HCT116 (cell line): Measurements from ENCODE around the gene ARID5A. TPM values are rescaled to one million over a fixed set of nuclear protein-coding genes. Genes with fewer than 3 reads are reported as not detected.

Source experiments
- ATAC-seq: fragments of 200-7000 bp; cut with Tn5 transposase; 2 replicates; pipeline ENCODE4 v1.9.1; 2020; ENCODE audit warnings: mild to moderate bottlenecking, moderate library complexity
- BruUV-seq: library from RNA; stranded (reverse); fragments of 400-500 nt; replicated peaks from 2 replicates; lab custom pipeline; 2021; lab: Mats Ljungman, UMichigan
- CTCF ChIA-PET: fragments of 300-600 bp; sonication (Branson Sonifier 250); formaldehyde crosslinking; loops from one replicate; lab custom pipeline; 2021; ENCODE audit warnings: antibody characterized with exemption; lab: Charles Lee
- POLR2A ChIA-PET: fragments of 300-600, 350-600 bp; sonication (Branson Sonifier 250); formaldehyde crosslinking; loops from one replicate; lab custom pipeline; 2021; ENCODE audit warnings: antibody characterized with exemption; lab: Charles Lee
- RAD21 ChIA-PET, 2 experiments: fragments of 300-600 bp; sonication (Branson Sonifier 250); formaldehyde crosslinking; loops; one replicate each; lab custom pipeline; 2023; ENCODE audit warnings: low total read pairs in 2 of 2; ENCODE audit not compliant: uncharacterized antibody in 2 of 2, unreplicated experiment in 2 of 2, low non-redundant PET in 1 of 2; lab: Charles Lee
- DNase-seq: peaks from one replicate; pipeline ENCODE4 v3.0.0-alpha.2; 2010; ENCODE audit warnings: low read depth, low spot score
- H2AFZ ChIP-seq: fragments of 200-600 bp; shearing (Covaris generic), sonication (generic); 2 replicates; pipeline ENCODE4 v1.6.1; 2017; ENCODE audit warnings: low read depth, mixed run types, mixed read lengths, antibody characterized with exemption, low read length; ENCODE audit not compliant: poor library complexity, severe bottlenecking
- H3K27ac ChIP-seq: 2 replicates; pipeline ENCODE4 v1.5.1; 2012; ENCODE audit warnings: low read depth, low read length
- H3K27me3 ChIP-seq: fragments of 200-600 bp; sonication (generic); 2 replicates; pipeline ENCODE4 v1.6.1; 2016; ENCODE audit warnings: mixed run types, low read length, mixed read lengths; ENCODE audit not compliant: insufficient read depth
- H3K36me3 ChIP-seq, 2 experiments: fragments of 200-500 bp in 1 of 2; fragments of 200-600 bp in 1 of 2; sonication (Bioruptor generic) in 1 of 2; sonication (generic) in 1 of 2; 2 replicates each; pipeline versions ENCODE4 v1.5.1 to v1.6.1; 2014 to 2016; ENCODE audit warnings: low read length in 2 of 2, inconsistent platforms in 1 of 2, mixed read lengths in 1 of 2, mixed run types in 1 of 2; ENCODE audit not compliant: insufficient read depth in 2 of 2, control insufficient read depth in 1 of 2
- H3K4me1 ChIP-seq, 2 experiments: fragments of 200-600 bp in 1 of 2; sonication (generic) in 1 of 2; 2 replicates each; pipeline versions ENCODE4 v1.5.1 to v1.6.1; 2012 to 2017; ENCODE audit warnings: low read length in 2 of 2, inconsistent platforms in 1 of 2, mild to moderate bottlenecking in 1 of 2, mixed read lengths in 1 of 2, mixed run types in 1 of 2, moderate library complexity in 1 of 2; ENCODE audit not compliant: insufficient read depth in 2 of 2, control insufficient read depth in 1 of 2
- H3K4me2 ChIP-seq: fragments of 200-600 bp; sonication (generic); 2 replicates; pipeline ENCODE4 v1.6.1; 2017; ENCODE audit warnings: mixed run types, low read length, mixed read lengths
- H3K4me3 ChIP-seq, 2 experiments: fragments of 200-600 bp in 1 of 2; sonication (generic) in 1 of 2; replicated peaks in 1 of 2; 2 replicates each; pipeline ENCODE4 v1.5.1; 2011 to 2016; ENCODE audit warnings: low read length in 2 of 2, control low read depth in 1 of 2, low read depth in 1 of 2, mild to moderate bottlenecking in 1 of 2, mixed read lengths in 1 of 2, mixed run types in 1 of 2
- H3K79me2 ChIP-seq: fragments of 200-600 bp; sonication (generic); 2 replicates; pipeline ENCODE4 v1.6.1; 2017; ENCODE audit warnings: mild to moderate bottlenecking, mixed run types, low read length, moderate library complexity, mixed read lengths; ENCODE audit not compliant: insufficient read depth
- H3K9ac ChIP-seq: fragments of 200-600 bp; sonication (generic); 2 replicates; pipeline ENCODE4 v1.6.1; 2016; ENCODE audit warnings: low read length, mixed read lengths
- H3K9me2 ChIP-seq: fragments of 200-600 bp; sonication (generic), shearing (Covaris generic); 2 replicates; pipeline ENCODE4 v1.6.1; 2017; ENCODE audit warnings: mixed run types, mild to moderate bottlenecking, moderate library complexity; ENCODE audit not compliant: insufficient read depth
- H3K9me3 ChIP-seq, 2 experiments: fragments of 200-500 bp in 1 of 2; fragments of 200-600 bp in 1 of 2; sonication (Bioruptor generic) in 1 of 2; sonication (generic) in 1 of 2; 2 replicates each; pipeline ENCODE4 v1.6.1; 2014 to 2017; ENCODE audit warnings: low read length in 2 of 2, mixed read lengths in 2 of 2, inconsistent platforms in 1 of 2, low read depth in 1 of 2, mild to moderate bottlenecking in 1 of 2, mixed run types in 1 of 2, moderate library complexity in 1 of 2; ENCODE audit not compliant: control insufficient read depth in 1 of 2, insufficient read depth in 1 of 2
- H4K20me1 ChIP-seq: fragments of 200-600 bp; sonication (generic), shearing (Covaris generic); 2 replicates; pipeline ENCODE4 v1.6.1; 2017; ENCODE audit warnings: mixed run types, mild to moderate bottlenecking, moderate library complexity; ENCODE audit not compliant: insufficient read depth
- CBX3 ChIP-seq: IDR thresholded peaks from 2 replicates; pipeline ENCODE4 v1.6.1; 2012; ENCODE audit warnings: low read depth
- CEBPB ChIP-seq: IDR thresholded peaks from 2 replicates; pipeline ENCODE4 v1.6.1; 2012; ENCODE audit warnings: low read depth
- ELF1 ChIP-seq: IDR thresholded peaks from 2 replicates; pipeline ENCODE4 v1.6.1; 2012; ENCODE audit warnings: low read depth, borderline replicate concordance
- EZH2 ChIP-seq: fragments of 200-600 bp; sonication (generic); IDR thresholded peaks from 2 replicates; pipeline ENCODE4 v1.6.1; 2017; ENCODE audit warnings: antibody characterized with exemption, mixed run types
- JUND ChIP-seq: IDR thresholded peaks from 2 replicates; pipeline ENCODE4 v1.6.1; 2012
- POLR2A ChIP-seq: IDR thresholded peaks from 2 replicates; pipeline ENCODE4 v1.7.0; 2011; ENCODE audit warnings: borderline replicate concordance; ENCODE audit not compliant: insufficient read depth, insufficient read length; ENCODE audit errors: extremely low read depth
- POLR2AphosphoS5 ChIP-seq: IDR thresholded peaks from 2 replicates; pipeline ENCODE4 v1.6.1; 2011; ENCODE audit warnings: mild to moderate bottlenecking, low read depth, low read length, moderate library complexity
- SP1 ChIP-seq: IDR thresholded peaks from 2 replicates; pipeline ENCODE4 v1.6.1; 2012; ENCODE audit warnings: low read depth
- intact Hi-C: fragments of 100-400 bp; cut with micrococcal nuclease; formaldehyde crosslinking; loops from 2 replicates; pipeline ENCODE4 v1.10.0; 2022
- total RNA-seq: library from RNA; stranded (reverse); gene quantifications from one replicate; pipeline ENCODE4 v1.2.1, GENCODE V29; 2021; ENCODE audit not compliant: unreplicated experiment
- TF ChIP-seq, protein P1 (sequence below): IDR thresholded peaks from 2 replicates; pipeline ENCODE4 v1.6.1; 2012
- TF ChIP-seq, protein P2 (sequence below): IDR thresholded peaks from 2 replicates; pipeline ENCODE4 v1.6.1; 2012; ENCODE audit warnings: low read depth
- TF ChIP-seq, protein P3 (sequence below): IDR thresholded peaks from 2 replicates; pipeline ENCODE4 v1.6.1; 2012

ARID5A gene
- total RNA-seq, 1 experiment from 2014 or later: 8.2 TPM

DNA sequence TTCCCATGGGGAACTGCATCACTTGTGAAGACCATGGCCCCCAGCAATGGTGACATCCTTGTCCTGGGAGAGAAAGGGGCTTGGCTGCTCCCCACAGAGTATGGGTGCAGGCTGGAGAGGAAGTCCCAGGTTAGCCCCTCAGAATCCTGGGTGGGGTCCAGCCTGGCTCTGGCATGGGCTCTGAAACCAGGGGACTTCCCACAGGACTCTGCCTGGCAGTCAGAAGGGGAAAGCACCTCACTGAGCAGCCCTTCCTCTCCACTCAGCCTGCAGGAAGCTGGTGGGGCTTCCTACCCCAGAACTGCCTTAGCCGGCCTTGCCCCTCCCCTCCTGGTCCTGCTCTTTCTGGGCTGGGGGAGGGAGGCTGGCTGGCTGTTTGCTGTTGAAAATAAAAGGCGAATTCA, 35.1 kb upstream of the ARID5A start:
- DNase-seq (no peak), ATAC-seq (no peak)
- H3K4me1 ChIP-seq: peaks cover 15 to 29% of the 10 kb centered on the region in 2 experiments
- TF ChIP-seq, protein P1, sequence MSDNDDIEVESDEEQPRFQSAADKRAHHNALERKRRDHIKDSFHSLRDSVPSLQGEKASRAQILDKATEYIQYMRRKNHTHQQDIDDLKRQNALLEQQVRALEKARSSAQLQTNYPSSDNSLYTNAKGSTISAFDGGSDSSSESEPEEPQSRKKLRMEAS: no peak
- TF ChIP-seq, protein P2, sequence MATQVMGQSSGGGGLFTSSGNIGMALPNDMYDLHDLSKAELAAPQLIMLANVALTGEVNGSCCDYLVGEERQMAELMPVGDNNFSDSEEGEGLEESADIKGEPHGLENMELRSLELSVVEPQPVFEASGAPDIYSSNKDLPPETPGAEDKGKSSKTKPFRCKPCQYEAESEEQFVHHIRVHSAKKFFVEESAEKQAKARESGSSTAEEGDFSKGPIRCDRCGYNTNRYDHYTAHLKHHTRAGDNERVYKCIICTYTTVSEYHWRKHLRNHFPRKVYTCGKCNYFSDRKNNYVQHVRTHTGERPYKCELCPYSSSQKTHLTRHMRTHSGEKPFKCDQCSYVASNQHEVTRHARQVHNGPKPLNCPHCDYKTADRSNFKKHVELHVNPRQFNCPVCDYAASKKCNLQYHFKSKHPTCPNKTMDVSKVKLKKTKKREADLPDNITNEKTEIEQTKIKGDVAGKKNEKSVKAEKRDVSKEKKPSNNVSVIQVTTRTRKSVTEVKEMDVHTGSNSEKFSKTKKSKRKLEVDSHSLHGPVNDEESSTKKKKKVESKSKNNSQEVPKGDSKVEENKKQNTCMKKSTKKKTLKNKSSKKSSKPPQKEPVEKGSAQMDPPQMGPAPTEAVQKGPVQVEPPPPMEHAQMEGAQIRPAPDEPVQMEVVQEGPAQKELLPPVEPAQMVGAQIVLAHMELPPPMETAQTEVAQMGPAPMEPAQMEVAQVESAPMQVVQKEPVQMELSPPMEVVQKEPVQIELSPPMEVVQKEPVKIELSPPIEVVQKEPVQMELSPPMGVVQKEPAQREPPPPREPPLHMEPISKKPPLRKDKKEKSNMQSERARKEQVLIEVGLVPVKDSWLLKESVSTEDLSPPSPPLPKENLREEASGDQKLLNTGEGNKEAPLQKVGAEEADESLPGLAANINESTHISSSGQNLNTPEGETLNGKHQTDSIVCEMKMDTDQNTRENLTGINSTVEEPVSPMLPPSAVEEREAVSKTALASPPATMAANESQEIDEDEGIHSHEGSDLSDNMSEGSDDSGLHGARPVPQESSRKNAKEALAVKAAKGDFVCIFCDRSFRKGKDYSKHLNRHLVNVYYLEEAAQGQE: no peak
- TF ChIP-seq EZH2: no peak
- no peak for TF ChIP-seq POLR2AphosphoS5
- no peak for TF ChIP-seq JUND
- TF ChIP-seq SP1: no peak
- TF ChIP-seq ELF1: no peak
- TF ChIP-seq CBX3: no peak
- TF ChIP-seq, protein P3, sequence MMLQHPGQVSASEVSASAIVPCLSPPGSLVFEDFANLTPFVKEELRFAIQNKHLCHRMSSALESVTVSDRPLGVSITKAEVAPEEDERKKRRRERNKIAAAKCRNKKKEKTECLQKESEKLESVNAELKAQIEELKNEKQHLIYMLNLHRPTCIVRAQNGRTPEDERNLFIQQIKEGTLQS: no peak
- TF ChIP-seq POLR2A: no peak
- TF ChIP-seq CEBPB: no peak
- H3K27ac ChIP-seq: no peak overlapping the region
- no peak overlapping the region for H3K4me3 ChIP-seq
- RAD21 ChIA-PET: no interaction called here
- intact Hi-C loops: no loop called here
- no peaks in the 10 kb centered on the region for H3K36me3 ChIP-seq
- POLR2A ChIA-PET: no interaction called here
- no TSS peak for BruUV-seq
- CTCF ChIA-PET: no interaction called here
- H3K9me2 ChIP-seq: no peaks in the 10 kb centered on the region
- H3K4me2 ChIP-seq: no peak overlapping the region
- no peak overlapping the region for H3K9ac ChIP-seq
- no peaks in the 10 kb centered on the region for H3K9me3 ChIP-seq
- no peaks in the 10 kb centered on the region for H4K20me1 ChIP-seq
- H3K79me2 ChIP-seq: no peaks in the 10 kb centered on the region
- no peak overlapping the region for H2AFZ ChIP-seq
- no peaks in the 10 kb centered on the region for H3K27me3 ChIP-seq
